T-helper 2 cell (primary cell): Measurements from ENCODE around the gene PEBP1.

ENCODE experiments used
- DNase-seq, 5 experiments: peaks; one replicate each; pipeline versions ENCODE4 v3.0.0 to v3.0.0-alpha.2; 2012 to 2022

The PEBP1 gene

GRCh38 chr12:118136559-118137003, 657 bp downstream of the PEBP1 start:
- DNase-seq, result peak in 4 of 5 experiments; percentile 5 to 42 (median 20)

DNA sequence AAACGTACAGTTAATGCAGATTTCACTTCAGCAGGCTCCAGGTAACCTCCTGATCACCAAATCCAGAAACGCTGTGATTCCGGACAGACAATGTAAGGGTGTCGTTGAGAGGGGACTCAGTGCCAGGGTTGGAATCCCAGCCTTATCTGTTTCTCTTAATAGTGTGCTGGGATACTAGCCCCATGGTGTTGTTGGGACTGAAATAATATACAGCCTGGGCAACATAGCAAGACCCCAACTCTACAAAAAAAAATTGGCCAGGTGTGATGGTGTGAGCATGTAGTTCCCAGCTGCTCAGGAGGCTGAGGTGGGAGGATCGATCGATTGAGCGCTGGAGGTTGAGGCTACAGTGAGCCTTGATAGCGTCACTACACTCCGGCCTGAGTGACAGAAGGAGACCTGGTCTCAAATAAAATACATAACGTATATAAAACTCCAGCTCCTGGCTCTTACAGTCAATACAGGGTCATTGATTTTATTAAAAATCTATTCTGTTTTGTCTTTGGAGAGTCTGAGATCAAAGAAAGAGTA, 1.3 kb downstream of the PEBP1 start:
- DNase-seq, result no peak

DNA sequence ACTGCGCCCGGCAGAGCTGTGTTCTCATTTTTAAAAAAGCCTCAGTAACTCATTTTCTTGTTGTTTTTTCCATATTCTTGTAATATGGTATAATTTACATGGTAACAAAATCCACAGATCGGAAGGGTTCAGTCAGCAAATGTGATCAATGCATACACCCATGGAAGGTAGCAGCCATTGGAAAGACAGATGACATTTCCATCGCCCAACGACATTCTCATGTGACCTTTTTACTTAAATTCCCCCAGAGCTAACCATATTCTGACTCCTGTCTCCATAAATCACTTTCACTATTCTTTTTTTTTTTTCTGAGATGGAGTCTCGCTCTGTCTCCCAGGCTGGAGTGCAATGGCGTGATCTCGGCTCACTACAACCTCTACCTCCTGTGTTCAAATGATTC, 4.9 kb downstream of the PEBP1 start:
- no peak for DNase-seq

DNA sequence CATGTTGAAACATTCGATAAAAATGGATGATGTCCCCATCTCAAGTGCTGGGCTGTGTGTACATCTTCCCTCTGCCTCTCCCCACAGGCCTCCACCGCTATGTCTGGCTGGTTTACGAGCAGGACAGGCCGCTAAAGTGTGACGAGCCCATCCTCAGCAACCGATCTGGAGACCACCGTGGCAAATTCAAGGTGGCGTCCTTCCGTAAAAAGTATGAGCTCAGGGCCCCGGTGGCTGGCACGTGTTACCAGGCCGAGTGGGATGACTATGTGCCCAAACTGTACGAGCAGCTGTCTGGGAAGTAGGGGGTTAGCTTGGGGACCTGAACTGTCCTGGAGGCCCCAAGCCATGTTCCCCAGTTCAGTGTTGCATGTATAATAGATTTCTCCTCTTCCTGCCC, 8.6 kb downstream of the PEBP1 start:
- no peak for DNase-seq

GRCh38 chr12:118145113-118145797, 9.3 kb downstream of the PEBP1 start:
- no peak for DNase-seq

GRCh38 chr12:118145798-118146156, 9.9 kb downstream of the PEBP1 start:
- DNase-seq, result no peak

- no peak for DNase-seq
These were observed 12.4 kb downstream of the PEBP1 start for GRCh38 chr12:118148287-118148686.

DNA sequence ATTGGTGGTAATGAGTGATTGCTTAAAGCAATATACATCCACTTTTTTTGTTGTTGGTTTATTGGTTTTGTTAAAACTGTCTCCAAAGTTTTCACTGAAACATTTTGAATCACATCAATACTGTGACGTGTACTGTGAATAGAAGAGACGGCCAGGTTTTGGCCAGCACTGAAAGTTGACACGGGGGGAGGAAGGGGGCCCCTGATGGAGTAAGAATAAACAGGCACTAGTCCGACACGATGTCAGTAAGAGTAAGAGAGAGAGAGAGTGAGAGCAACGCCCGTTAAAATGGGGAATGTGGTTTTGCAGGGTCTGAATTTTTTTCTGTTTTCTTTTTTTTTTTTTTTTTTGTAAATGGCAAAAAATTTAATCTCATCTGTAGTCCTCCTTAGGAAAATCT, 14.7 kb downstream of the PEBP1 start:
- DNase-seq, result no peak

DNA sequence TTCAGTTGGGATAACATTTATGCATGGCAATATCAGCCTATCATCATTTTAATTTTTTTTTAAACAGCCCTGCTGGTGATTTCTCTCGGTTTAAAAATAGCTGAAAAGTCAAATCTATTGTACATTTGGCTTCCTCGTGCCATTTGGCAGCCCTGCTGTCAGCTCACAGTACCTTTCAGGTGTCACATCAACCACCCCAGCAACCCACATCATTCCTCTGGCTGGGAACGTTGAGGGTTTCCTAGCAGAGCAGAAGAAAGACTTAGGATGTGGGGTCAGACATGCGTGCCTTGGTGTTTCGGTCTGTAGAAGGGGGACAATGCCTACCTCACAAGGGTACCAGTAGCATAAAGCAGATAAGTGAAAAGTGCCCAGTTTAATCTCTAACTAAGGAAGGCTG, 15.8 kb downstream of the PEBP1 start:
- no peak for DNase-seq

- no peak for DNase-seq
These were observed 24.6 kb downstream of the PEBP1 start for GRCh38 chr12:118160536-118160935.

DNA sequence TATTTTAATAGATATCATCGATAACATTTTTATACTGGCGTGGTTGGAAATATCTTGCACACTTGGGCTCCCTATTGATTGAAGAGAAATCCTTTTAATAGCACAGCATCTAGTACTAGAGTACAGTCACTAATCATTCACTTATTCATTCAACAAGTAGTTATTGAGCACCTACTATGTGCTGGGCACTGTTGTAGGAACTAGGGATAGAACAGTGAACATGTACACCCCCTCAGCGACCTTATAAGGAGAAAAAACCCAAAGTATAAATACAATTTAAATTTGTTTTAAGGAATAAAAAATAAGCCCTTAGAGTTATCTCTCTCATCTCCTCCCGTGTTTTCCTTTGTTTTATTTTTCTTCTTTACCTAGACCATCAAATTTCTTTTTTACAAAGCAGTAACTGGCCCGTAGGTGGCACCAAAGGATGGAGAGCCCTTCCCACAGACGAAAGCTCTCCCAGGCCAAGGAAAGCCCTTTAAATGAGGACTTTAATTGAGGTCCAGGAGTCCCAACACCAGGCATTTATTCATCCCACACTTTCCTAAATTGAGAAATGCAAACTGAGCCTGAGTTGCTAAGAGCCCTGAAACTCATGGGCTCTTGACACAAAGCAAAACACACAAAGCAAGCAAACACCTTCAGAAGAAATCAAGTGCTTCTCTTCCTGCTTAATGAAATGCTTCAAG, 29.0 kb downstream of the PEBP1 start:
- DNase-seq, result no peak

- peak in 1 of 5 experiments; percentile 72 for DNase-seq
These were observed 31.0 kb downstream of the PEBP1 start for GRCh38 chr12:118166946-118167345.

GRCh38 chr12:118175823-118176447, 40.0 kb downstream of the PEBP1 start:
- DNase-seq, result no peak

GRCh38 chr12:118183155-118183554, 47.2 kb downstream of the PEBP1 start:
- DNase-seq, result no peak

GRCh38 chr12:118183711-118184110, 47.8 kb downstream of the PEBP1 start:
- no peak for DNase-seq

GRCh38 chr12:118185602-118186397, 49.9 kb downstream of the PEBP1 start:
- DNase-seq, result no peak

DNA sequence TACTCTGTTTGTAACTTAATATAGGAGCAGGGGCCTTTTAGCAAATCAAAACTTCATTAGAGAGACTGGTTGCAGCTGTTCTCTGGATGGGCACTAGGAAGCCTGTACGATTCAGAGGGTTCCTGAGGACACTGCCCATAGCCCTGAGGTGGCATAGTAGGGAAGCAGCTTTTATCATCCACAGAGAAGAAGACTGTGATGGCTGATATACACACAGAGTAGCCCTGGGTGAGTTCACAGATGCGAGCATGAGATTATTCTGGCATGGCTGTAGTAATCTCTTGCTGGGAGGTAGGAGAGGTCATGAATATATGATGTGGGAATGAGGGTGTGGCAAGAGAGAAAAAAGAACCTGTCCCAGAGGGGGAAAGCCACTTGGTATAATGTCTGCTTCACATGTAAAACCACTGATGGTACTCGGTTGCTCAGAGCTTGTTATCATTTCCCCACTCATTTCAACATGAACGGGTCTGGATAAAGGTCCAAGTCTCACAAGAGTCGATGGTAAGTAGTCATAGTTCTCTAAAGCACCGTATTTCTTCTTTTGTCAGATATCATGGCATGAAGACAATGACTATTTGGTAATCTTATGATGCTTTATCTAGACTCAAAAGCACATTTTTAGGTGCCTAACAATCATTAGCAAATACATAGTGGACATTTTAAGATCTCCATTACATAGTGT, 52.0 kb downstream of the PEBP1 start:
- no peak for DNase-seq

DNA sequence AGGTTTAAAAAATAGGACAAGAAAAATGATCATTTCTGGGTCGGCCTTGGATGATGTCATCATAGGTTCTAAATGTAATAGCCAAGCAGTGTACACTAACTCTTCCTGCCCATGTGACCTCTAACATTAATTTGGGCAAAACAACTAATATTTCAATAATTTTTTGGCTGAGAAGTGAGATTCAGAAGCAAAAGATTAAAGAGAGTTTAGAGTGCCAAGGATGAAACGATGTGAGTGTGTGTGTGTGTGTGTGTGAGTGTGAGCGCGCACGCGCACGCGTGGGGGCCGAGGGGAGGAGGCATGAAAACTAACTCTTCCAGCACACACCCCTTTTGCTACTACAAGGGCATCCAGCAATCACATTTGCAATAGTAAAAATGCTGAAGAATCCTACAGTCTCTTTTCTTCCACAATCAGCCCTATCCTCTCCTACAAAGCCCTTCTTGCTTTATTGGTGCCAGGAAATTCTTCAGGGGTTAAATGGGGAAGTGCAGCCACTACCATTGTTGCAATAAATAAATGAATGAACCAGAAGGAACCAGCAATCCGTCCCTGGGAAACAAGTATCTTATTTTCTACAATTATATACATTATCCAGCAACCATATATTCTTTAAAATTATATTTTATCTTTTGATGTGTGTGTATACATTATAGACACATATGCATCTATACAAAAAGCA, 52.9 kb downstream of the PEBP1 start:
- DNase-seq, result no peak

DNA sequence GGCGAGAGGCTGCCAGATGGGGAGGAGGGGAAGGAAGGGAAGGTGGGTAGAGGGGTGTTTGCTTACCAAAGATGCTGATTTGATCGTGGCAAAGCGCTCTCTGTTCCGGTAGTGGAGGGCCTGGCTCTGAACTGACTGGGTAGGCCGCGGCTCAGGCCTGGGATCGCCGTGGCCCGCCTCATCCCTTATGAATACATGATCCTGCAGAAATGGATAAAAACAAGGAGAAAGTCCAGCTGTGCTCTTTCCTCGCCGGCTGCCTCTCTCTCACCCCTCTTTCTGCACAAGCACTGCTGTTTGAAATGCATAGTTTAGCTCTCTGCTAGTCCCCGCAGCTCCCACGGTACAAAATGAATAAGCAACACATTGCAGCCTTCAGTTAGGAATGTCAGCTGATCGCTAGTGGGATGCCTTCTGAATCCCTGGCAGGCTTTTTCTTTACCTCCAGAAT, 53.8 kb downstream of the PEBP1 start:
- no peak for DNase-seq

GRCh38 chr12:118190266-118190665, 54.3 kb downstream of the PEBP1 start:
- DNase-seq, result no peak

DNA sequence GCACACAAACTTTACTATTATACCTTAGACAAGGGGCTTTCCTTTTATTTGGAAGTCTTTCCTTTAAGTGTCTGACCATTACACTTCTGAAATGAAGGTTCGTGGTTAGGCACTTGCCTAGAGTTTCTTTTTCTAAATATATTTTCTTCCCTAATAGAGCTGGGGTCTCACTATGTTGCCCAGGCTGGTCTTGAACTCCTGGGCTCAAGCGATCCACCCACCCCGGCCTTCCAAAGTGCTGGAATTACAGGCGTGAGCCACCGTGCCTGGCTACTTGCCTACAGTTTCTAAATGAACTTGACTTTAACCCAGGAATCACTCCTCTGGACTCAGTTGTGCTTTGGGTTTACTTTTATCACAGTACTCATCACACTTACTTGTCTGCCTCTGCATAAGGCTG, 57.6 kb downstream of the PEBP1 start:
- DNase-seq, result no peak

- no peak for DNase-seq
These were observed 58.0 kb downstream of the PEBP1 start for GRCh38 chr12:118193958-118194357.
